Measurements from ENCODE around the gene RBM27. TPM values are rescaled to one million over a fixed set of nuclear protein-coding genes. Genes with fewer than 3 reads are reported as not detected.
A peak's percentile ranks its signal among the peaks of the same experiment; 100 is the strongest.

Gene RBM27
- polyA plus RNA-seq, 3 donors: 2.5 to 6.2 (median 3.9) TPM

DNA sequence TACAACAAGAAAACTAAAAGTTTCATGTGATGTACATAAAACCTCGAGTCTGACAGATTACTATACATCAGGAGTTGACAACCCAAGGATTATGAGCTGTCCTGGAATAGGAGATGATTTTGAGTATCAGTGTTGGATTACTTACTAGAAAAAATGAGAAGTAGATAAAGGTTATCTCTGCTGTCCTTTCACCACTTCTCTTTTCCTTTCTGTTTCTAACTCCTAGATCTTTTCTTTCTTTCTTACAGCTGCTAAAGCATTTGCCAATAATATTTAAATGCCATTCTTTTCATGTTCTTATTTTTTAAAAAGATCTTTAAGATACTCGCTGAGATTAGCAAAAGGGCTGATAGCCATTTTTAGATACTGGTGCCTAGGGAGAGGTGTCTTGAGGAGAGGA is 14.8 kb downstream of the RBM27 start:
- no peak overlapping the region for H3K4me2 ChIP-seq (replicated peaks; ENCODE audit: extremely low read depth, low read length, poor library complexity, severe bottlenecking)
- DNase-seq: peak in 1 of 3 donors; percentile 16
- H3K36me3 Mint-ChIP-seq: peaks cover 20 to 34% of the 10 kb centered on the region in 2 donors
- H3K9ac ChIP-seq (ENCODE audit: insufficient read depth, low read length, poor library complexity, severe bottlenecking): no peak overlapping the region
- H3K4me3 ChIP-seq (replicated peaks in 1 of 3; ENCODE audit: low read depth in 2 of 3, low read length in 3 of 3): no peak overlapping the region
- H3K4me1 ChIP-seq (ENCODE audit: control insufficient read depth in 1 of 2, insufficient read depth in 2 of 2, low read length in 2 of 2): peaks cover 0 to 9% of the 10 kb centered on the region in 2 donors
- peak overlapping the region in 2 of 7 donors; percentile 1 to 73 for H3K27ac Mint-ChIP-seq
- no peak overlapping the region for H3K4me3 Mint-ChIP-seq
- no peaks in the 10 kb centered on the region for H3K27me3 Mint-ChIP-seq (ENCODE audit: low read depth in 3 of 3)
- peak overlapping the region in 1 of 2 donors; percentile 56 for H3K27ac ChIP-seq (ENCODE audit: low read depth in 1 of 2, low read length in 2 of 2)
- no peaks in the 10 kb centered on the region for H3K9me3 Mint-ChIP-seq
- intact Hi-C loops (cut with micrococcal nuclease): no loop called here
- peaks cover 23 to 25% of the 10 kb centered on the region in 2 donors for H3K36me3 ChIP-seq (replicated peaks in 1 of 2; ENCODE audit: control insufficient read depth in 1 of 2, insufficient read depth in 2 of 2, low read length in 2 of 2)
- H3K79me2 ChIP-seq (ENCODE audit: insufficient read depth, low read length): peaks cover 70% of the 10 kb centered on the region
- no peak overlapping the region for H2AFZ ChIP-seq (ENCODE audit: insufficient read depth, low read depth, low read length, poor library complexity, severe bottlenecking)
- TF ChIP-seq, protein P1, sequence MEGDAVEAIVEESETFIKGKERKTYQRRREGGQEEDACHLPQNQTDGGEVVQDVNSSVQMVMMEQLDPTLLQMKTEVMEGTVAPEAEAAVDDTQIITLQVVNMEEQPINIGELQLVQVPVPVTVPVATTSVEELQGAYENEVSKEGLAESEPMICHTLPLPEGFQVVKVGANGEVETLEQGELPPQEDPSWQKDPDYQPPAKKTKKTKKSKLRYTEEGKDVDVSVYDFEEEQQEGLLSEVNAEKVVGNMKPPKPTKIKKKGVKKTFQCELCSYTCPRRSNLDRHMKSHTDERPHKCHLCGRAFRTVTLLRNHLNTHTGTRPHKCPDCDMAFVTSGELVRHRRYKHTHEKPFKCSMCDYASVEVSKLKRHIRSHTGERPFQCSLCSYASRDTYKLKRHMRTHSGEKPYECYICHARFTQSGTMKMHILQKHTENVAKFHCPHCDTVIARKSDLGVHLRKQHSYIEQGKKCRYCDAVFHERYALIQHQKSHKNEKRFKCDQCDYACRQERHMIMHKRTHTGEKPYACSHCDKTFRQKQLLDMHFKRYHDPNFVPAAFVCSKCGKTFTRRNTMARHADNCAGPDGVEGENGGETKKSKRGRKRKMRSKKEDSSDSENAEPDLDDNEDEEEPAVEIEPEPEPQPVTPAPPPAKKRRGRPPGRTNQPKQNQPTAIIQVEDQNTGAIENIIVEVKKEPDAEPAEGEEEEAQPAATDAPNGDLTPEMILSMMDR (IDR thresholded peaks at IDR 0.05): no peak
- H3K4me1 Mint-ChIP-seq: peaks cover 21% of the 10 kb centered on the region
- no peaks in the 10 kb centered on the region for H3K27me3 ChIP-seq (ENCODE audit: control insufficient read depth in 2 of 2, insufficient read depth in 2 of 2, low read length in 2 of 2)
- H4K20me1 ChIP-seq (ENCODE audit: insufficient read depth, low read length): peaks cover 68% of the 10 kb centered on the region
- no peaks in the 10 kb centered on the region for H3K9me3 ChIP-seq (replicated peaks in 1 of 2; ENCODE audit: control insufficient read depth in 1 of 2, insufficient read depth in 1 of 2, low read length in 2 of 2)
- WGBS (ENCODE audit: insufficient coverage): no CpG with 5 or more reads among the region's 2 CpGs

DNA sequence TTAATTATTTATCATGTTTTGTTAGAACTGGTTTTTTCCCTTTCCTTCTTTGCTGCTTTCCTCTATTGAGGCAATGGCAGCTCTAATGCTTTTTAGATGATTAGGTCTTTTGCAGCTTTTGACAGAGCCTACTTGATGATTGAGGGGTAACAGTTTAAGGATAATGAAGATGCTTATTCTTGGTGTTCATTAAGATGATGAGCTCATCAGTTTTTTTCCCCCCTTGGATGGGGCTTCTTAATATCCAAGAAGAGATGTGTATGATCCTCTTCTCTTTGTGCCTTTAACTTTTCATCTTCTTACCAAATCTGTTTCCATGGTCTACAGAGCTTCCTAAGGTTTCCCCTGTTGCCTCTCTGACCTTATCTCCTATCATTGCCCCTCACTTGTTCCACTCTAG is 15.8 kb downstream of the RBM27 start:
- Histone ChIP-seq H2AFZ (ENCODE audit: insufficient read depth, low read depth, low read length, poor library complexity, severe bottlenecking) (no peak overlapping the region), H3K79me2 (ENCODE audit: insufficient read depth, low read length) (peaks cover 59% of the 10 kb centered on the region), H3K9ac (ENCODE audit: insufficient read depth, low read length, poor library complexity, severe bottlenecking) (no peak overlapping the region), H3K27ac (ENCODE audit: low read depth in 1 of 2, low read length in 2 of 2) (no peak overlapping the region), H3K4me3 (replicated peaks in 1 of 3; ENCODE audit: low read depth in 2 of 3, low read length in 3 of 3) (no peak overlapping the region), H3K36me3 (replicated peaks in 1 of 2; ENCODE audit: control insufficient read depth in 1 of 2, insufficient read depth in 2 of 2, low read length in 2 of 2) (peaks cover 34 to 35% of the 10 kb centered on the region in 2 donors), H3K27me3 (ENCODE audit: control insufficient read depth in 2 of 2, insufficient read depth in 2 of 2, low read length in 2 of 2) (no peaks in the 10 kb centered on the region), H3K9me3 (replicated peaks in 1 of 2; ENCODE audit: control insufficient read depth in 1 of 2, insufficient read depth in 1 of 2, low read length in 2 of 2) (no peaks in the 10 kb centered on the region), H3K4me1 (ENCODE audit: control insufficient read depth in 1 of 2, insufficient read depth in 2 of 2, low read length in 2 of 2) (peaks cover 0 to 9% of the 10 kb centered on the region in 2 donors), H4K20me1 (ENCODE audit: insufficient read depth, low read length) (peaks cover 57% of the 10 kb centered on the region), H3K4me2 (replicated peaks; ENCODE audit: extremely low read depth, low read length, poor library complexity, severe bottlenecking) (no peak overlapping the region)
- DNase-seq: no peak
- TF ChIP-seq, protein P1 (IDR thresholded peaks at IDR 0.05): no peak
- intact Hi-C loops (cut with micrococcal nuclease): no loop called here
- Mint-ChIP-seq H3K4me1 (peaks cover 15% of the 10 kb centered on the region), H3K9me3 (no peaks in the 10 kb centered on the region), H3K27ac (peak overlapping the region in 3 of 7 donors; percentile 8 to 66 (median 25)), H3K27me3 (ENCODE audit: low read depth in 3 of 3) (no peaks in the 10 kb centered on the region), H3K4me3 (no peak overlapping the region), H3K36me3 (peaks cover 27 to 40% of the 10 kb centered on the region in 2 donors)
